ENCODE results near the gene WNT10A. TPM values are rescaled to one million over a fixed set of nuclear protein-coding genes. Genes with fewer than 3 reads are reported as not detected.

The WNT10A gene
- total and polyA plus RNA-seq, 2 donors (not counting 1 experiment from before 2014, with no cell fraction given): 15.2 to 36.6 TPM

DNA sequence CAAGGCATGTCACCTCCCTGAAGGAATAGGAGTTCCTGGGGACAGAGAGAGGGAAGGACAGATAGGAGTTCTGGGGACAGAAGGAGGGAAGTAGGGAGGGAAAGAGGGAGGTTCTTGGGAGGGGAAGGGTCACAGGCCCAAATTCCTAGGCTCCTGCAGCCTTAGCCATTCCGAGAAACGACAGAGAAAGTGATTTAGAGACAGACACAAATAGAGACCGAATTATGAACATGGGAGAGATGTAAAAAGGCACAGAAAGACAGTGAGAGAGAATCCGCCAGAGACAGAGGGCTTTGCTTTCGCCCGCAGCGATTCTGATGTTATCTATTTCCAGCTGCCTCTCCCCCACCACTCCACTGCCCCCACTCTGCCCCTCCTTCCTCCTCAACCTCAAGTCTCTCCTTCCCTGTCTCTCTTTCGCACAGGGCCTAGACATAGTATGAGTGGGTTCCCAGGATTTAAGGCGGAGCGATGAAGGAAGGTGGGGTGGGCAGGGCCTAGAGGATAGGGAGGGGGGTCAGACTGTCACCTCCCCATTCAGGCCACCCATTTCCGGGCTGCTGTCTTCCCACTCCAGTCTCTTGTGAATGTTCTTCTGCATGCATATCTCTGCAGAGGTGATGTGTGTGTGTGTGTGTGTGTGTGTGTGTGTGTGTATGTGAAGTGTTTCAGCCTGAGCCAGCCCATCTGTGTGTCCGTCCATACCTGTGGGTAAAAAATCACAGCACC lies 24.3 kb upstream of the WNT10A start:
- 31% methylated on average over 9 of the region's 12 CpGs for WGBS (ENCODE audit: insufficient coverage)
- Histone ChIP-seq H3K9me3 (ENCODE audit: control extremely low read depth in 1 of 3, control insufficient read depth in 2 of 3, insufficient read depth in 1 of 3, low read length in 2 of 3) (peaks cover 0 to 17% (median 0%) of the 10 kb centered on the region in 3 donors), H3K4me2 (replicated peaks; ENCODE audit: low read depth, low read length, poor library complexity, severe bottlenecking) (no peak overlapping the region), H3K4me3 (ENCODE audit: control extremely low read depth in 1 of 5, extremely low read depth in 1 of 5, insufficient read depth in 1 of 5, low read depth in 2 of 5, low read length in 4 of 5) (no peak overlapping the region), H3K79me2 (ENCODE audit: control insufficient read depth, insufficient read depth, low read length) (no peaks in the 10 kb centered on the region), H3K9ac (ENCODE audit: low read length) (no peak overlapping the region), H3K27ac (ENCODE audit: low read length in 2 of 2) (no peak overlapping the region), H3K36me3 (replicated peaks in 1 of 2; ENCODE audit: control extremely low read depth in 1 of 2, control insufficient read depth in 1 of 2, extremely low read depth in 1 of 2, insufficient read depth in 2 of 2, low read length in 1 of 2) (no peaks in the 10 kb centered on the region), H2AFZ (ENCODE audit: insufficient read depth, low read depth, low read length, poor library complexity, severe bottlenecking) (no peak overlapping the region), H4K20me1 (ENCODE audit: control insufficient read depth, insufficient read depth, low read length, poor library complexity, severe bottlenecking) (no peaks in the 10 kb centered on the region), H3K27me3 (replicated peaks in 1 of 4; ENCODE audit: control extremely low read depth in 1 of 4, control insufficient read depth in 3 of 4, insufficient read depth in 4 of 4, low read length in 3 of 4) (peaks cover 0 to 80% (median 45%) of the 10 kb centered on the region in 4 experiments), H3K4me1 (ENCODE audit: control insufficient read depth in 2 of 2, insufficient read depth in 2 of 2, low read length in 2 of 2) (peaks cover 27 to 32% of the 10 kb centered on the region in 2 donors)
- POLR2A ChIA-PET: interaction anchor here (0.7 kb wide), 1 partner anchor 36 kb away, joined by 3 read pairs; no protein-coding TSS in a partner anchor
- TF ChIP-seq EZH2 (IDR thresholded peaks at IDR 0.05; ENCODE audit: borderline replicate concordance, insufficient read depth, low read depth, low read length, poor library complexity, severe bottlenecking): no peak
- TF ChIP-seq, protein P1, sequence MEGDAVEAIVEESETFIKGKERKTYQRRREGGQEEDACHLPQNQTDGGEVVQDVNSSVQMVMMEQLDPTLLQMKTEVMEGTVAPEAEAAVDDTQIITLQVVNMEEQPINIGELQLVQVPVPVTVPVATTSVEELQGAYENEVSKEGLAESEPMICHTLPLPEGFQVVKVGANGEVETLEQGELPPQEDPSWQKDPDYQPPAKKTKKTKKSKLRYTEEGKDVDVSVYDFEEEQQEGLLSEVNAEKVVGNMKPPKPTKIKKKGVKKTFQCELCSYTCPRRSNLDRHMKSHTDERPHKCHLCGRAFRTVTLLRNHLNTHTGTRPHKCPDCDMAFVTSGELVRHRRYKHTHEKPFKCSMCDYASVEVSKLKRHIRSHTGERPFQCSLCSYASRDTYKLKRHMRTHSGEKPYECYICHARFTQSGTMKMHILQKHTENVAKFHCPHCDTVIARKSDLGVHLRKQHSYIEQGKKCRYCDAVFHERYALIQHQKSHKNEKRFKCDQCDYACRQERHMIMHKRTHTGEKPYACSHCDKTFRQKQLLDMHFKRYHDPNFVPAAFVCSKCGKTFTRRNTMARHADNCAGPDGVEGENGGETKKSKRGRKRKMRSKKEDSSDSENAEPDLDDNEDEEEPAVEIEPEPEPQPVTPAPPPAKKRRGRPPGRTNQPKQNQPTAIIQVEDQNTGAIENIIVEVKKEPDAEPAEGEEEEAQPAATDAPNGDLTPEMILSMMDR (IDR thresholded peaks at IDR 0.05): no peak
- intact Hi-C loops (cut with micrococcal nuclease): no loop called here
- H3K4me1 Mint-ChIP-seq: peaks cover 20% of the 10 kb centered on the region
- CTCF ChIA-PET: interaction anchor here (0.9 to 10.3 kb wide), 4 partner anchors 14 to 42 kb away, joined by 3 to 129 read pairs (median 68); partner anchors contain the start of gene WNT10A
- peaks cover 74% of the 10 kb centered on the region for H3K27me3 Mint-ChIP-seq
- H3K4me3 Mint-ChIP-seq: no peak overlapping the region
- no peaks in the 10 kb centered on the region for H3K9me3 Mint-ChIP-seq (ENCODE audit: insufficient read depth)
- H3K27ac Mint-ChIP-seq: no peak overlapping the region
- ATAC-seq (ENCODE audit: low read depth) (no peak), DNase-seq (no peak)

DNA sequence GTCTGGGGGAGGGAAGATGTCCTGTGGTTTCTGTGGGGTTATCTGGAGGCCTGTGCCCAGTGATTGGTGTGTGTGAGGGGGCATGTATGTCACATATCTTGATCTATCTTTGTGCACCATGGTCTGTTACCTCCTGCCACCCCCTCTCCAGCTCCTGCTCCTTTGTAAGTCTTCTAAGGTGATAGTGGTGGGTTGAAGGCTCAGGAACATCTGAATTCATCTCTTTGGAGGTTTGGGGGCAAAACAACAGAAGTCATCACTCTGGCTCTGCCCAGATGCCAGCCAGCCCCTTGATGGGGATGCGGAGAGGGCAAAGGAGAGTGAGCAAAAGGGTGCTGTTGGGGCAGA lies 23.8 kb upstream of the WNT10A start:
- H3K4me1 Mint-ChIP-seq: peaks cover 21% of the 10 kb centered on the region
- ChIA-PET CTCF (interaction anchor here (5.6 to 10.3 kb wide), 2 partner anchors 20 to 42 kb away, joined by 26 to 129 read pairs; partner anchors contain the start of gene WNT10A), POLR2A (no interaction called here)
- no peaks in the 10 kb centered on the region for H3K9me3 Mint-ChIP-seq (ENCODE audit: insufficient read depth)
- Histone ChIP-seq H3K36me3 (replicated peaks in 1 of 2; ENCODE audit: control extremely low read depth in 1 of 2, control insufficient read depth in 1 of 2, extremely low read depth in 1 of 2, insufficient read depth in 2 of 2, low read length in 1 of 2) (no peaks in the 10 kb centered on the region), H3K79me2 (ENCODE audit: control insufficient read depth, insufficient read depth, low read length) (no peaks in the 10 kb centered on the region), H3K4me1 (ENCODE audit: control insufficient read depth in 2 of 2, insufficient read depth in 2 of 2, low read length in 2 of 2) (peaks cover 27 to 36% of the 10 kb centered on the region in 2 donors), H3K9ac (ENCODE audit: low read length) (no peak overlapping the region), H3K27me3 (replicated peaks in 1 of 4; ENCODE audit: control extremely low read depth in 1 of 4, control insufficient read depth in 3 of 4, insufficient read depth in 4 of 4, low read length in 3 of 4) (peaks cover 0 to 83% (median 50%) of the 10 kb centered on the region in 4 experiments), H3K4me3 (ENCODE audit: control extremely low read depth in 1 of 5, extremely low read depth in 1 of 5, insufficient read depth in 1 of 5, low read depth in 2 of 5, low read length in 4 of 5) (no peak overlapping the region), H3K27ac (ENCODE audit: low read length in 2 of 2) (no peak overlapping the region), H3K9me3 (ENCODE audit: control extremely low read depth in 1 of 3, control insufficient read depth in 2 of 3, insufficient read depth in 1 of 3, low read length in 2 of 3) (peaks cover 0 to 17% (median 0%) of the 10 kb centered on the region in 3 donors), H3K4me2 (replicated peaks; ENCODE audit: low read depth, low read length, poor library complexity, severe bottlenecking) (no peak overlapping the region), H4K20me1 (ENCODE audit: control insufficient read depth, insufficient read depth, low read length, poor library complexity, severe bottlenecking) (no peaks in the 10 kb centered on the region), H2AFZ (ENCODE audit: insufficient read depth, low read depth, low read length, poor library complexity, severe bottlenecking) (no peak overlapping the region)
- ATAC-seq (ENCODE audit: low read depth): no peak
- intact Hi-C loops (cut with micrococcal nuclease): no loop called here
- peaks cover 79% of the 10 kb centered on the region for H3K27me3 Mint-ChIP-seq
- 43% methylated on average over 1 of the region's 1 CpG for WGBS (ENCODE audit: insufficient coverage)
- DNase-seq: no peak
- no peak overlapping the region for H3K27ac Mint-ChIP-seq
- no peak overlapping the region for H3K4me3 Mint-ChIP-seq
- no peak for TF ChIP-seq EZH2 (IDR thresholded peaks at IDR 0.05; ENCODE audit: borderline replicate concordance, insufficient read depth, low read depth, low read length, poor library complexity, severe bottlenecking)
- TF ChIP-seq, protein P1 (IDR thresholded peaks at IDR 0.05): no peak
